Measurements from ENCODE around the gene KLHL21. TPM values are rescaled to one million over a fixed set of nuclear protein-coding genes. Genes with fewer than 3 reads are reported as not detected.

KLHL21 gene
- total RNA-seq, 1 donor from 2014 or later = 21.3 TPM

DNA sequence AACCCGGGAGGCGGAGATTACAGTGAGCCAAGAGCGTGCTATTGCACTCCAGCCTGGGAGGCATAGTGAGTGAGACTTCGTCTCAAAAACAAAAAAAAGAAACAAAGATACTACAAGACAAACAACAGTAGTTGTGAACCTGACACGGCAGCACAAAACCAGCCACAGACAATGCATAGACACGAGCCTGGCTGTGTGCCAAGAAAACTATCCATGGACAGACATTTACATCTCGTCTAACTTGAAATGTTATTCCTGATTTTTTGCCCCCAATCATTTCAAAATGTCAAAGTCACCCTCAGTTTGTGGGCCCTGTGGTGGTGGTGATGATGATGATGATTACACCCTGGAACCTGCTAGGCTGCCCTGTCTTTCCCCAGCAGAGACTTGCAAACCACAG, 6.3 kb downstream of the KLHL21 start:
- Mint-ChIP-seq H3K4me3 (ENCODE audit: low read depth) (no peak overlapping the region), H3K27me3 (no peaks in the 10 kb centered on the region)

DNA sequence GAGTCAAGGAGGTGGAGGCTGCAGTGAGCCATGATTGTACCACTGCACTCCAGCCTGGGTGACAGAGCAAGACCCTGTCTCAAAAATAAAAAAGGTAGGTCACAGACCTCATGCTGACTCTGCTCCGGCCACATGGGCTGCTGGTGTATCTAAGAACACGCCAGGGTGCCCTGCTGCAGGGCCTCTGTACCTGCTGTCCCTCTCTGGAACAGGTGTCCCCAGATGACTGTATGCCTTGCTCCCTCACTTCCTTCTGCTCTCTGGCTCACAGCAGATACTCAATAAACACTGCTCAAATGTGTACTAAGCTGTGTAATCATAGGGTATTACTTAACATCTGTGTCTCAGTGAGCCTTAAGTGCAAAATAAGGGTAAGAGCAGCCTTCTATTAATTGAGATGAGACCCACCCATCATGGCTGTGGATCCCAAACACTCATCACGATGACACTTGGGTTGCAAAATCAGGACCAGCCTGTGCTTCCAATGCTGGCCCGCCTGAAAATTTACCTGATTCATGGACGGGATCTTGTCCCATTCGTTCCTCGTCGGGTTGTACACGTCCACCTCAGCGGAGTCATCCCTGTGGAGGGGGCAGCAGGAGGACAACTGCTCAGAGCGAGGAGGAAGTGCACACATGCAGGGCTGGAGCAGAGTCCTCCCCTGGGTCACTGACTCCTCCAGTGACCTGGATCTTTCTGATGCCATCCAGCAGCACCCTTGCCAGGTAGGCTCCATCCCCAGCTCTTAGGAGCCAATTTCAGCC, 7.5 kb downstream of the KLHL21 start:
- H3K36me3 Mint-ChIP-seq (ENCODE audit: insufficient read depth) = peaks cover 10% of the 10 kb centered on the region
- TF ChIP-seq, protein P1, sequence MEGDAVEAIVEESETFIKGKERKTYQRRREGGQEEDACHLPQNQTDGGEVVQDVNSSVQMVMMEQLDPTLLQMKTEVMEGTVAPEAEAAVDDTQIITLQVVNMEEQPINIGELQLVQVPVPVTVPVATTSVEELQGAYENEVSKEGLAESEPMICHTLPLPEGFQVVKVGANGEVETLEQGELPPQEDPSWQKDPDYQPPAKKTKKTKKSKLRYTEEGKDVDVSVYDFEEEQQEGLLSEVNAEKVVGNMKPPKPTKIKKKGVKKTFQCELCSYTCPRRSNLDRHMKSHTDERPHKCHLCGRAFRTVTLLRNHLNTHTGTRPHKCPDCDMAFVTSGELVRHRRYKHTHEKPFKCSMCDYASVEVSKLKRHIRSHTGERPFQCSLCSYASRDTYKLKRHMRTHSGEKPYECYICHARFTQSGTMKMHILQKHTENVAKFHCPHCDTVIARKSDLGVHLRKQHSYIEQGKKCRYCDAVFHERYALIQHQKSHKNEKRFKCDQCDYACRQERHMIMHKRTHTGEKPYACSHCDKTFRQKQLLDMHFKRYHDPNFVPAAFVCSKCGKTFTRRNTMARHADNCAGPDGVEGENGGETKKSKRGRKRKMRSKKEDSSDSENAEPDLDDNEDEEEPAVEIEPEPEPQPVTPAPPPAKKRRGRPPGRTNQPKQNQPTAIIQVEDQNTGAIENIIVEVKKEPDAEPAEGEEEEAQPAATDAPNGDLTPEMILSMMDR (IDR thresholded peaks at IDR 0.05; ENCODE audit: unreplicated experiment) = no peak

More for the DNA sequence above, 6.3 kb downstream of the KLHL21 start:
- Mint-ChIP-seq H3K4me1 (ENCODE audit: low read depth) (peaks cover 13% of the 10 kb centered on the region), H3K27ac (no peak overlapping the region), H3K36me3 (ENCODE audit: insufficient read depth) (peaks cover 8% of the 10 kb centered on the region), H3K9me3 (ENCODE audit: low read depth) (no peaks in the 10 kb centered on the region)
- DNase-seq (ENCODE audit: low spot score, unreplicated experiment) = no peak
- TF ChIP-seq, protein P1 (IDR thresholded peaks at IDR 0.05; ENCODE audit: unreplicated experiment) = no peak

DNA sequence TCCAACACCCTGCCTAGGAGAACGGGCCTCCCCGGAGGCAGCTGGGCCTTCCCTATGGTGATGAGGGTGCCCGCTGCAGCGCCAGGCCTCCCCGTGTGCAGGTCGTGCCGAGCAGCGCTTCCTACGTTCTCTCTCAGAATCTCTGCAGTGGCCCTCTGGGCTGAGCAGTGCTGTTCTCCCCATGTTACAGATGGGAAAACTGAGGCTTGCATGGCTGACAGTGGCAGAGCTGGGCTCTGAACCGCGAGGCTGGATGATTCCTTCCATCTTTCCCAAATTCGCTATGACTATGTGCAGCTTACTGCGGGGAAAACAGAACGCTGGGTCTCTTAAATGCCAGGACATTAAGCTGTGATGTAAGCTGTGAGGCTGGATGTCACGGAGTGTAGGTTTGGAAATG, 8.9 kb downstream of the KLHL21 start:
- Mint-ChIP-seq H3K9me3 (ENCODE audit: low read depth) (no peaks in the 10 kb centered on the region), H3K4me3 (ENCODE audit: low read depth) (no peak overlapping the region), H3K36me3 (ENCODE audit: insufficient read depth) (peaks cover 10% of the 10 kb centered on the region), H3K27me3 (no peaks in the 10 kb centered on the region), H3K27ac (no peak overlapping the region), H3K4me1 (ENCODE audit: low read depth) (no peaks in the 10 kb centered on the region)
- TF ChIP-seq, protein P1 (IDR thresholded peaks at IDR 0.05; ENCODE audit: unreplicated experiment) = no peak
- DNase-seq (ENCODE audit: low spot score, unreplicated experiment) = no peak

More for the DNA sequence above, 7.5 kb downstream of the KLHL21 start:
- Mint-ChIP-seq H3K4me3 (ENCODE audit: low read depth) (no peak overlapping the region), H3K27ac (no peak overlapping the region), H3K9me3 (ENCODE audit: low read depth) (no peaks in the 10 kb centered on the region), H3K4me1 (ENCODE audit: low read depth) (peaks cover 2% of the 10 kb centered on the region), H3K27me3 (no peaks in the 10 kb centered on the region)
- DNase-seq (ENCODE audit: low spot score, unreplicated experiment) = no peak

DNA sequence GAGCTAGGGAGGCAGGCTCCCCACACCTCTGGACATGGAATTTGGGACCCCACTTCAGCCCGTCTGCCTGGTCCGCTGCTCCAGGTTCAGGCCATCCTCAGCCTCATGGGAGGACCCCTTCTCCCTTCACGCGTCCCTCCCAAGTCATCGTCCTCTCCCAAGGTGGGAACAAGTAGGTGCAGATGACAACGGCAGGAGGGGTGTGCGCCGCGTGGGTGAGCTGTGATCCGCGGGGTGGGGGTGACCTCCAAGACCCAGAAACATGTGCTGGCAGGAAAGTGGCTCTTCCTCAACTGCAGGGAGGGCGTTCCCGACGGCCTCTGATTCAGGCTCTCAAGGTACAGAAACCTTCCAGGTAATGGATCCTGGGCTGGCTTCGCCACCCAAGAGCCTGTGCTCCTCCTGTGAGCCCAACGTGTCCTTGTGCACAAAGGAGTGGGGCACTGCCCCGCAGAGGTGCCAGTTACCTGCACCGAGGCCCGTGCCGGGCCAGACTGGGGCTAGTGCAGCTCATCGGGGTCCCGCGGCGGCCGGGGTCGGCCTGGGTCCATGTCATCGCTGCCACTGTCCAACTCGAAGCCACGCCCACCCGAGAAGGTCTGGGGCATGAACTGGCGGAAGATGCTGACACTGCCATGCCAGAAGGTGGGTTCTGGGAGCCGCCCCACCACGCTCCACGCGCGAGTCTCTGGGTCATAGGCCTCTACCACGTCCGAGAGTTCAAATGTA, 9.6 kb downstream of the KLHL21 start:
- H3K4me3 Mint-ChIP-seq (ENCODE audit: low read depth) = no peak overlapping the region
- no peak for DNase-seq (ENCODE audit: low spot score, unreplicated experiment)

DNA sequence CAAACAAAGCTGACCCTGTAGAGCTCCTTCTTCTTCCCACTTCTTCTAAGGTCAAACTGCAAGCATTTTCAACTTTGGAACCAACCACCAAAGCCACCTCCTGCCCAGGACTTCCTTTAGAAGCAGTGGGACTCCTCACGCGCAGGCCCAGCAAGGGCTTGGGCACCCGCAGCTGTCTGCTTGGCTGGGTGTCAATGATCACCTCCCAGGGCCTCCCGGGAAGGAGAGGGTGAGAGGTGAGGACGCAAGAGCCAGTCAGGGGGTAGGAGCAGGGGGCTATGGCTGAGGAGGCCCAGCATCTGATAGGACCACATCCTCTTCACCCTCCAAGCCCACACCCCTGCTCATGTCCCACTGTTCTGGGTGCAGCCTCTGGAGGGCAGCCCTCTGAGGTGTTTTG, 10.2 kb downstream of the KLHL21 start:
- TF ChIP-seq, protein P1 (IDR thresholded peaks at IDR 0.05; ENCODE audit: unreplicated experiment) = no peak
- Mint-ChIP-seq H3K27me3 (no peaks in the 10 kb centered on the region), H3K36me3 (ENCODE audit: insufficient read depth) (peaks cover 10% of the 10 kb centered on the region), H3K4me3 (ENCODE audit: low read depth) (no peak overlapping the region), H3K27ac (no peak overlapping the region), H3K4me1 (ENCODE audit: low read depth) (no peaks in the 10 kb centered on the region), H3K9me3 (ENCODE audit: low read depth) (no peaks in the 10 kb centered on the region)
- DNase-seq (ENCODE audit: low spot score, unreplicated experiment) = no peak

More for the DNA sequence above, 9.6 kb downstream of the KLHL21 start:
- Mint-ChIP-seq H3K36me3 (ENCODE audit: insufficient read depth) (peaks cover 10% of the 10 kb centered on the region), H3K4me1 (ENCODE audit: low read depth) (no peaks in the 10 kb centered on the region), H3K27me3 (no peaks in the 10 kb centered on the region), H3K9me3 (ENCODE audit: low read depth) (no peaks in the 10 kb centered on the region), H3K27ac (no peak overlapping the region)
- TF ChIP-seq, protein P1 (IDR thresholded peaks at IDR 0.05; ENCODE audit: unreplicated experiment) = no peak
